Mammary epithelial cell (primary cell): ENCODE measurements around the gene GPR151.

Experiments used
- CTCF ChIP-seq, 2 donors: IDR thresholded peaks in 1 of 2; conservative IDR thresholded peaks in 1 of 2; 2 replicates each; pipeline ENCODE4 v1.5.1; 2011 to 2012; ENCODE audit warnings: inconsistent platforms in 2 of 2, low read length in 2 of 2, mild to moderate bottlenecking in 2 of 2, control low read depth in 1 of 2, low read depth in 1 of 2; ENCODE audit not compliant: insufficient read depth in 1 of 2; ENCODE audit errors: extremely low read depth in 1 of 2
- EZH2 ChIP-seq: IDR thresholded peaks from 2 replicates; pipeline ENCODE4 v1.6.1; 2012; ENCODE audit warnings: low read length, inconsistent platforms, borderline replicate concordance

- TF ChIP-seq CTCF (conservative IDR thresholded peaks at IDR 0.05 in 1 of 2, IDR thresholded peaks at IDR 0.05 in 1 of 2; ENCODE audit: extremely low read depth in 1 of 2, insufficient read depth in 1 of 2, low read depth in 1 of 2, low read length in 2 of 2) (no peak), EZH2 (no peak)
Measured at GRCh38 chr5:146527785-146528184, 11.8 kb upstream of the GPR151 start.
